ENCODE results near the gene CD151.
A peak's percentile ranks its signal among the peaks of the same experiment; 100 is the strongest.

The CD151 gene

GRCh38 chr11:843818-844692 is 11.3 kb downstream of the CD151 start:
- H3K27ac ChIP-seq = peak overlapping the region; percentile 86
- TF ChIP-seq CTCF (conservative IDR thresholded peaks at IDR 0.05) (no peak), ZFX (IDR thresholded peaks at IDR 0.05) (no peak)

- peak overlapping the region; percentile 86; the same call in 1 of the 2 replicates for H3K27ac ChIP-seq
- TF ChIP-seq CTCF (conservative IDR thresholded peaks at IDR 0.05) (no peak), ZFX (IDR thresholded peaks at IDR 0.05) (no peak)
Observed at GRCh38 chr11:844693-845644, 12.2 kb downstream of the CD151 start.

- H3K27ac ChIP-seq = no peak overlapping the region
- TF ChIP-seq ZFX (IDR thresholded peaks at IDR 0.05) (no peak), CTCF (conservative IDR thresholded peaks at IDR 0.05) (no peak)
Observed at GRCh38 chr11:845872-846495, 13.2 kb downstream of the CD151 start.

GRCh38 chr11:846496-847098 is 13.8 kb downstream of the CD151 start:
- no peak overlapping the region for H3K27ac ChIP-seq

GRCh38 chr11:847876-848275 is 15.1 kb downstream of the CD151 start:
- no peak overlapping the region for H3K27ac ChIP-seq
- no peak for TF ChIP-seq CTCF (conservative IDR thresholded peaks at IDR 0.05)
- TF ChIP-seq ZFX (IDR thresholded peaks at IDR 0.05) = no peak

More at GRCh38 chr11:846496-847098, 13.8 kb downstream of the CD151 start:
- no peak for TF ChIP-seq ZFX (IDR thresholded peaks at IDR 0.05)
- no peak for TF ChIP-seq CTCF (conservative IDR thresholded peaks at IDR 0.05)

GRCh38 chr11:848380-848931 is 15.7 kb downstream of the CD151 start:
- H3K27ac ChIP-seq = no peak overlapping the region
- TF ChIP-seq CTCF (conservative IDR thresholded peaks at IDR 0.05) (peak; percentile 96), ZFX (IDR thresholded peaks at IDR 0.05) (no peak)
